ENCODE data around the gene DNM1L.

DNA sequence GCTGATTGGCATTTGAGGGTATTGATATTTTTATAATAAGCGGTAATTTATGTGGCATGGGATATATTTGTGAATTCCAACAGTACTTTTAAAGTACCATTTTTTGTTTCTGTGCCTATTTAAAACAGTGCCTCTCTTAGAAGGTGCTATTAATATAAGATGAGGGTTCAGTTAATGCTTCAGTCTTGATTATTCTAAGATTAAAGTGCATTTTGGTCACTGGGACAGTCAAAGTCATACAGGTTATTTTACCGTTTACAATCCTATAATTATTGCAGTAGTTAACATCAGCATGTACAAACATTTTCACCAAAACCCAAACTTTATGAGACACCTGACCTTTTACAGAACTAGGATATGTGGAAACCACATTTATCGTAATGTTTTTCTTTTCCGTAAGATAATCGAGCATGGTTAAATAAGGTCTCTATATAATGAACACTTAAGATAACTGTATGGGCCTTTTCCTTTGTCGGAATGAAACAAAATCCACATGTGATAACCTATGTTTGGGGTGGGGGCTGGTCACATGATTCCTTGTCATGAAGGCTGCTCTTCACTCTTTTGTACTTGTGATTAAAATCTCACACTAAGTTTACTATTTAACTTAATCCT is 37.7 kb upstream of the DNM1L start:
- TF ChIP-seq, protein P1, sequence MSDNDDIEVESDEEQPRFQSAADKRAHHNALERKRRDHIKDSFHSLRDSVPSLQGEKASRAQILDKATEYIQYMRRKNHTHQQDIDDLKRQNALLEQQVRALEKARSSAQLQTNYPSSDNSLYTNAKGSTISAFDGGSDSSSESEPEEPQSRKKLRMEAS (IDR thresholded peaks at IDR 0.05) = no peak
- TF ChIP-seq, protein P2, sequence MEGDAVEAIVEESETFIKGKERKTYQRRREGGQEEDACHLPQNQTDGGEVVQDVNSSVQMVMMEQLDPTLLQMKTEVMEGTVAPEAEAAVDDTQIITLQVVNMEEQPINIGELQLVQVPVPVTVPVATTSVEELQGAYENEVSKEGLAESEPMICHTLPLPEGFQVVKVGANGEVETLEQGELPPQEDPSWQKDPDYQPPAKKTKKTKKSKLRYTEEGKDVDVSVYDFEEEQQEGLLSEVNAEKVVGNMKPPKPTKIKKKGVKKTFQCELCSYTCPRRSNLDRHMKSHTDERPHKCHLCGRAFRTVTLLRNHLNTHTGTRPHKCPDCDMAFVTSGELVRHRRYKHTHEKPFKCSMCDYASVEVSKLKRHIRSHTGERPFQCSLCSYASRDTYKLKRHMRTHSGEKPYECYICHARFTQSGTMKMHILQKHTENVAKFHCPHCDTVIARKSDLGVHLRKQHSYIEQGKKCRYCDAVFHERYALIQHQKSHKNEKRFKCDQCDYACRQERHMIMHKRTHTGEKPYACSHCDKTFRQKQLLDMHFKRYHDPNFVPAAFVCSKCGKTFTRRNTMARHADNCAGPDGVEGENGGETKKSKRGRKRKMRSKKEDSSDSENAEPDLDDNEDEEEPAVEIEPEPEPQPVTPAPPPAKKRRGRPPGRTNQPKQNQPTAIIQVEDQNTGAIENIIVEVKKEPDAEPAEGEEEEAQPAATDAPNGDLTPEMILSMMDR (IDR thresholded peaks at IDR 0.05) = no peak
- no peak for TF ChIP-seq TP53 (CRISPR knock-in tag; IDR thresholded peaks at IDR 0.05)
- TF ChIP-seq, protein P3, sequence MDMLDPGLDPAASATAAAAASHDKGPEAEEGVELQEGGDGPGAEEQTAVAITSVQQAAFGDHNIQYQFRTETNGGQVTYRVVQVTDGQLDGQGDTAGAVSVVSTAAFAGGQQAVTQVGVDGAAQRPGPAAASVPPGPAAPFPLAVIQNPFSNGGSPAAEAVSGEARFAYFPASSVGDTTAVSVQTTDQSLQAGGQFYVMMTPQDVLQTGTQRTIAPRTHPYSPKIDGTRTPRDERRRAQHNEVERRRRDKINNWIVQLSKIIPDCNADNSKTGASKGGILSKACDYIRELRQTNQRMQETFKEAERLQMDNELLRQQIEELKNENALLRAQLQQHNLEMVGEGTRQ (IDR thresholded peaks at IDR 0.05) = no peak

Measured in A549 (cell line).